Activated CD4-positive, alpha-beta T cell treated with anti-CD3 and anti-CD28 coated beads for 48 hours (primary cell): ENCODE results near the gene PCSK1N.

Experiments used
- DNase-seq: peaks from one replicate; pipeline ENCODE4 v3.0.0-alpha.2; 2020

Gene PCSK1N

DNA sequence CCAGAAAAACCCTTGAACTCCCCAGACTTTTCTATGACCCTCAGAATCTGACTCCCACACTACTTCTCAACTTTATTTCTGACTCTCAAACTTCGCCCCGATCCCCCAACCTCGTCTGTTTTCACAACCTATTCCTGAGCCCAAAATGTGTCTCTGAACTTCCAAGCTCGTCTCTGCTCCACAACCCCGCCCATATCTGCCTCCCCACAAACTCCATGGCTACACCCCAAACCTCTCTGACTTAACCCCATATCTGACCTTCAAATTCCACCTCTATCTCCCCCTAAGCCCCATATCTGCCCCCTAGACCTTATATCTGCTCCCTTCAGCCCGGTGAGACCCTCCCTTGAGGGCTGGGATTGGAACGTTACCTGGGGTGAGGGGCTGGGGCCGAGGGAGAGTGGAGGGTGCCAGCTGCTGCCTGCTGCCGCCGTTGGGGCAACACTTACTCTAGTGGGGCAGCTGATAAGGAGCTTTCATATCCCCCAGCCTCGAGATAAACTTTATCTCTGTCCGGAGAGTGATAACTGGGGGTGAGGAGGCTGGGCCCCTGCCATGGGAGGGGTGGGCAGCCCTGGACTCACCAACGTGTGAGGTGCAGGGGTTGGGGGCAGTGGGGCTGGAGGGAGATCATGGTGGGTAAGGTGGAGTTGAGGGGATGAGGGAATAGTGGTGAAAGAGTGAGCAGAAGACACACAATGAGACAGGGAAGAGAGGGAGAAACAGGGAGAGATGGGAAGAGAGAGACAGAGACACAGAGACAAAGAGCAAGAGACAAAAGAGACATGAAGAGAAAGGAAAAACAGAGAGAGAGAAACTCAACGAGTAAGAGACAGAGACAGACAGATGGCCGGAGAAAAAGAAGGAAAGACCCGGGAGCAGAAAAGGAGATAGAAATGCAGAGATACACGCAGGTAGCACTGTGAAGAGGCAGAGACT lies 47.6 kb downstream of the PCSK1N start:
- DNase-seq = no peak

DNA sequence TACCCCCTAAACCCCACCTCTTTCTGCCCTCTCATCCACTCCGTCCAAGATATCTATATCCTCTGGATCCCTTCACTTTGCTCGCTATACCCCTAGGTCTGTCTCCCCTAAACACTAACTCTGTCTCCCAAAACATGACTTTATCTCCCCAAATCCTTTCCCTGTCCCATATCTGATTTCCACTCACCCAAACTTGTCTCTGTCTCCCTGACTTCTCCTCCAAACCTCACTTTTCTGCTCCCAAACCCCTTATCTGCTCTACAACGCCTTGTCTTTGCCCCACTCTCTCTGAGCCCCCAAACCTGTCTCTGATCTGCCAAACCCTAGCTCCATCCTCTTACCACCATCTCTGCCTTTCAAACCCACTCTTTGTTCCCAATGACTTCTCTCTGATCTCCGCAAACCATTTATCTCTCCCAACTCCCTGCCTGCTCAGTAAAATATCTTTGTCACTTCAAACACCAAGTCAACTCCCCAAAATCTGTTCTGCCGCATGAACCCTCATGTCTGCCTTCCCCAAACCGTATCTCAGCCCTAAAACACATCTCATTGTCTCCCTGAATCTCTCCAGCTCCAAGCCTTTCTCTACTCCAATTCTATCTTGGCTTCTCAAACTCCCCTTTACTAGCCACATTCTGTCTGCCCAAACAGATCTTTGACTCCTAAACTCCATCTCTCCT lies 48.4 kb downstream of the PCSK1N start:
- no peak for DNase-seq

DNA sequence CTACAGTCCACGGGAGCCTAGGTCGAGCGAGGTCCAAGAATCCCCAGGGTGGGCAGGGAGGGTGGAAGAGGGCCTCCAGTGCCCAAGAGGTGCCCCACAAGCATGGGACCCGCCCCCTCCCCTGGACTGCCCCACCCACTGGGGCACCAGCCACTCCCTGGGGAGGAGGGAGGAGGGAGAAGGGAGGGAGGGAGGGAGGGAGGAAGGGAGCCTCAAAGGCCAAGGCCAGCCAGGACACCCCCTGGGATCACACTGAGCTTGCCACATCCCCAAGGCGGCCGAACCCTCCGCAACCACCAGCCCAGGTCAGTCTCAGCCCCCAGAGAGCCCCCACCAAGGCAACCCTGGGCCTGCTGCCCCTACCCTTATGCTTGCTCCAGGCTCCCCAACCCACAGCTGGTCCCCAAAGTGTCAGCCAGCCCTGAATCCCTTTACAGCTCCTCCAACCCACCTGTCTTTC lies 49.0 kb downstream of the PCSK1N start, which contains the start of gene GATA1:
Gene GATA1, plus strand, starts transcription at position 250 of the 460 bp plus-strand sequence. CDS start 4,520 bp downstream, outside the sequence.
- no peak for DNase-seq

DNA sequence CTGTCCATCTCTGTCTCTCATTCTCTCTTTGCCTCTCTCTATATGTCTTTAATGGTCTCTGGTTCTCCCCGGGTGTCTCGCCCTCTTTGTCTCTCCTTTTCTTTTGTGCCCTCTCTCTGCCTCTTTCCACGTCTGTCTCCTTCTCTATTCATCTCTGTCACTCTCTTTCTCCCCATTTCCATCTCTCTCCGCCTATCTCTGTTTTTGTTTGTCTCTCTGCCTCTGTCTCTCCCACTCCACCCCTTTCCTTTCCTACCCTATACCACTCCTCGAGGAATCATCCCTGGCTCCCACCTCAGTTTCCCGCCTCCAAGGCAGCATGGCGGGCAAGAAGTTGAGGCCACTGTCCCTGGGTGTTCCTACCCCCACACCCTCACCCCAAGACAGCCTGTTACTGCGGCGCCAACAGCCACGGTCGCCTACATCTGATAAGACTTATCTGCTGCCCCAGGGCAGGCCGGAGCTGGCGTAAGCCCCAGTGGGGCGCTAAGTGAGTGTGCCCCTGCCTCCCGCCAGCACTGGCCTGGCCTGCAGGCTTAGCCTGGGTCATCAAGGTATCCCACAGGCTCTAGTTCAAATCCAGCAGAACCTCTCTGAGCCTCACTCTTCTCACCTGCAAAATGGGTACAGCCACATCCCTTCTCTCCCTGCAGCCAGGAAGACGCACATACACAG lies 49.7 kb downstream of the PCSK1N start:
- DNase-seq = no peak

DNA sequence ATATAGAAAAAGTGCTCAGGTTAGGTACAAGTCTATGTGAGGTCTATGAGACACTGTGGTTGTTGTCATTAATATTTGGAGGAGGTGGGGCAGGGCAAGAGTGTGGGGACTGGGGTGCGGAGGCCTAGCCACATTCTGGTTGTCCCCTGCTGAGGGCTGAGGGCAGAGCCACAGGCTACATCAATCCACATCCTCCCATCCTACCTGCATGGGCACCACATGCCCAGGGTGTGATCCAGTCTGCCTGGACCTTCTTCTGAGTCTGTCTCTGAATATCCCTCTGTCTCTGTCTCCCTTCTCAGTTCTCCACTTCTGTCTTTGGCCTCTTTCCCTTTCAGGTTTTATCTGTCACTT lies 50.2 kb downstream of the PCSK1N start:
- DNase-seq = no peak

DNA sequence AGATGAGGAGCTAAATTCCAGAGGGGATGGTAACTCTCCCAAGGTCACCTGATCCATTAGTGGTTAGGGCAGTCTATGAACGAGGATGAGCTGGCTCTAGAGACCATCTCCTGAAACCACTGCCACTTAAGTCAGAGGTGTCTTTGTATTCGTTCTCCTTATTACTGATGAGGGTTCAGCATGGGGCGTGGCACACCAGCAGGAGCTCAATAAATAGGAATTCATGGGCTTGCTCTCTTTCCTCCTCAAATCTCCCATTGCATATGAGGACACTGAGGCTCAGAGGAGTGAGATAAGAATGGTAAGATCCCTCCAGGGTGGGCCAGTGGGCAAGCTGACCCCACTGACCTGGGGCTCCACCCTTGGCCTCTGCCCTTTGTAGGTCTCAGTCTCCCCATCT lies 50.7 kb downstream of the PCSK1N start:
- no peak for DNase-seq

DNA sequence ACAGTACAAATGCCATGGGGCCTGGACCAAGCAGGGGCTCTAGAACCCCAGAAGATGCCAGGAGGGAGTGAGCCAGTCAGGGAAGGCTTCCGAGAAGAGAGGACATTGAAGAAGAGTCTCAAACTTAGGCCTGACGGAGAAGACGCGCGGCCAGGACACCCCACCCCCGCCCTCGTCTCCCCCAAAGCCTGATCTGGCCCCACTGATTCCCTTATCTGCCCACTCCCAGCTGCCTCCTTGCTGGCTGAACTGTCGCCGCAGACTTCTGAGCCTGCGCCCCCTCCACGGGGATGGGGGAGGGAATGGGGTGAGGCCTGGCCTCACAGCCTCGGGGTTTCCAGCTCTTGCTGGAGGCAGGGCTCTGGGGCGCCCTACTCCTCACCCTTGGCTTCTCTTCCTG lies 52.6 kb downstream of the PCSK1N start:
- no peak for DNase-seq

DNA sequence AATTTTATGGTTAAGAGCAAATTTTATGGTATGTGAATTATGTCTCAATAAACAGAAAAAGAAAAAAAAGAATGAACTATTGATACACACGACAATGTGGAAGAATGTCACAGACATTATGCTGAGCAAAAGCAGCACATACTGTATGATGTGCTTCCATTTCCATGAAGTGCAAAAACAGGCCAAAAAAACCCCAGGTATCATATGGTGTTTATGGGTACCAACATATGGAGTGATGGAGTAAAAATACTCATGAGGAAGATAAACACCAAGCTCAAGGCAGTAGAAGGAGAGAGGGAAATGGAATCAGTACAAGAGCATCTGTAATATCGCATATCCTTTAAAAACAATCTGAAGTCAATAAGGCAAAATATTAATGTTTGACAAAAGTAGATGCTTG lies 53.2 kb downstream of the PCSK1N start:
- no peak for DNase-seq

DNA sequence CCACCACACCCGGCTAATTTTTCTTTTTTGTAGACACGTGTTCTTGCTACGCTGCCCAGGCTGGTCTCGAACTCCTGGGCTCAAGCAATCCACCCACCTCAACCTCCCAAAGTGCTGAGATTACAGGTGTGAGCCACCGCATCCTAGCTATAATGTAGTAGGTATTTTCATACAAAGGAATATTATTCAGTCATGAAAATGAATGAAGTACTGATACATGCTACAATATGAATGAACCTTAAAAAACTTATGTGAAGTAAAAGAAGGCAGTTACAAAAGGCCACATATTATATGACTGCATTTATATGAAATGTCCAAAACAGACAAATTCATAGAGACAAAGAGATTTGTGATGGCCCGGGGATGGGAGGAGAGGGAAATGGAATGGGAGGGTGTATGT lies 53.7 kb downstream of the PCSK1N start:
- DNase-seq = no peak
